GM21515 (cell line): ENCODE measurements around the gene RANGAP1.
"Not testable (repeated sequence)": the region's sequence is repeated elsewhere in the genome, so short reads cannot be mapped to it uniquely, and the experiment has no call there.

ENCODE experiments used
- ATAC-seq: cut with Tn5 transposase; IDR thresholded peaks from one replicate; pipeline ENCODE4 v1.9.1; 2021; ENCODE audit not compliant: unreplicated experiment

The RANGAP1 gene

GRCh38 chr22:41301085-41302020 lies 15.4 kb upstream of the RANGAP1 start, which contains the start of gene ZC3H7B:
Gene ZC3H7B, plus strand, starts transcription at chr22:41301525. Its CDS starts 19,136 bp downstream, at chr22:41320661.
- ATAC-seq, result peak; percentile 80

- no peak for ATAC-seq
These were observed 14.7 kb upstream of the RANGAP1 start for GRCh38 chr22:41300661-41301060.

- ATAC-seq, result no peak
These were observed 11.1 kb upstream of the RANGAP1 start for GRCh38 chr22:41296826-41297667.

GRCh38 chr22:41294816-41295215 lies 8.8 kb upstream of the RANGAP1 start:
- ATAC-seq, result not testable (repeated sequence)

GRCh38 chr22:41290262-41291221 lies 4.6 kb upstream of the RANGAP1 start:
- ATAC-seq, result no peak

GRCh38 chr22:41289671-41290070 lies 3.7 kb upstream of the RANGAP1 start:
- no peak for ATAC-seq

- no peak for ATAC-seq
These were observed 2.4 kb upstream of the RANGAP1 start for GRCh38 chr22:41288245-41288946.

GRCh38 chr22:41286639-41287091 lies 678 bp upstream of the RANGAP1 start:
- ATAC-seq, result peak; percentile 19

- peak; percentile 9 for ATAC-seq
These were observed 557 bp downstream of the RANGAP1 start for GRCh38 chr22:41285441-41285819.

GRCh38 chr22:41284465-41284864 lies 1.5 kb downstream of the RANGAP1 start:
- ATAC-seq, result no peak

GRCh38 chr22:41280854-41281253 lies 5.1 kb downstream of the RANGAP1 start:
- no peak for ATAC-seq

- no peak for ATAC-seq
These were observed 5.9 kb downstream of the RANGAP1 start for GRCh38 chr22:41280065-41280464.

GRCh38 chr22:41274856-41275255 lies 11.1 kb downstream of the RANGAP1 start:
- no peak for ATAC-seq

- no peak for ATAC-seq
These were observed 12.9 kb downstream of the RANGAP1 start for GRCh38 chr22:41273128-41273527.

- no peak for ATAC-seq
These were observed 14.2 kb downstream of the RANGAP1 start for GRCh38 chr22:41271787-41272186.

GRCh38 chr22:41267958-41268357 lies 18.0 kb downstream of the RANGAP1 start:
- ATAC-seq, result no peak

GRCh38 chr22:41264408-41264941 lies 21.5 kb downstream of the RANGAP1 start:
- no peak for ATAC-seq

- ATAC-seq, result no peak
These were observed 22.3 kb downstream of the RANGAP1 start for GRCh38 chr22:41263704-41264103.

- no peak for ATAC-seq
These were observed 23.7 kb downstream of the RANGAP1 start for GRCh38 chr22:41262250-41262765.
